Cardiac fibroblast (primary cell): Measurements from ENCODE around the gene PCDHGA5.
A peak's percentile ranks its signal among the peaks of the same experiment; 100 is the strongest.
"Not testable (repeated sequence)": the region's sequence is repeated elsewhere in the genome, so short reads cannot be mapped to it uniquely, and the experiment has no call there.

ENCODE experiments used
- DNase-seq, 2 donors: peaks; one replicate each; pipeline versions ENCODE4 v3.0.0 to v3.0.0-alpha.2; 2010; ENCODE audit warnings: low read depth in 2 of 2
- H3K4me3 ChIP-seq, 2 donors: replicated peaks in 1 of 2; 1 replicate in 1 of 2; 2 replicates in 1 of 2; pipeline ENCODE4 v1.5.1; 2011; ENCODE audit warnings: low read depth in 2 of 2, low read length in 2 of 2, mild to moderate bottlenecking in 2 of 2, moderate library complexity in 1 of 2
- TF ChIP-seq, protein P1 (sequence below): IDR thresholded peaks from one replicate; pipeline ENCODE4 v1.5.1; 2011; ENCODE audit warnings: low read depth, mild to moderate bottlenecking, low read length, inconsistent platforms

The PCDHGA5 gene

DNA sequence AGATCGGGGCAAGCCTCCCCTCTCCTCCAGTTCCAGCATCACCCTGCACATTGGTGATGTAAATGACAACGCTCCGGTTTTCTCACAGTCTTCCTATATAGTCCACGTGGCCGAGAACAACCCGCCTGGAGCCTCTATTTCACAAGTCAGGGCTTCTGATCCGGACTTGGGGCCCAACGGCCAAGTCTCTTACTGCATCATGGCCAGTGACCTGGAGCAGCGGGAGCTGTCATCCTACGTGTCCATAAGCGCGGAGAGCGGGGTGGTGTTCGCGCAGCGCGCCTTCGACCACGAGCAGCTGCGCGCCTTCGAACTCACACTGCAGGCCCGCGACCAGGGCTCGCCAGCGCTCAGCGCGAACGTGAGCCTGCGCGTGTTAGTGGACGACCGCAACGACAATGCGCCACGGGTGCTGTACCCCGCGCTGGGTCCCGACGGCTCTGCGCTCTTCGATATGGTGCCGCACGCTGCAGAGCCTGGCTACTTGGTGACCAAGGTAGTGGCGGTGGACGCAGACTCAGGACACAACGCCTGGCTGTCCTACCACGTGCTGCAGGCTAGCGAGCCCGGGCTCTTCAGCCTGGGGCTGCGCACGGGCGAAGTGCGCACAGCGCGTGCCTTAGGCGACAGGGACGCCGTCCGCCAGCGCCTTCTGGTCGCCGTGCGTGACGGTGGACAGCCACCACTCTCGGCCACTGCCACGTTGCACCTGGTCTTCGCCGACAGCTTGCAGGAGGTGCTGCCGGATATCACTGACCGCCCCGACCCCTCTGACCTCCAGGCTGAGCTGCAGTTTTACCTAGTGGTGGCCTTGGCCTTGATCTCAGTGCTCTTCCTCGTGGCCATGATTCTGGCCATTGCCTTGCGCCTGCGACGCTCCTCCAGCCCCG lies 25.4 kb downstream of the PCDHGA5 start:
- TF ChIP-seq, protein P1, sequence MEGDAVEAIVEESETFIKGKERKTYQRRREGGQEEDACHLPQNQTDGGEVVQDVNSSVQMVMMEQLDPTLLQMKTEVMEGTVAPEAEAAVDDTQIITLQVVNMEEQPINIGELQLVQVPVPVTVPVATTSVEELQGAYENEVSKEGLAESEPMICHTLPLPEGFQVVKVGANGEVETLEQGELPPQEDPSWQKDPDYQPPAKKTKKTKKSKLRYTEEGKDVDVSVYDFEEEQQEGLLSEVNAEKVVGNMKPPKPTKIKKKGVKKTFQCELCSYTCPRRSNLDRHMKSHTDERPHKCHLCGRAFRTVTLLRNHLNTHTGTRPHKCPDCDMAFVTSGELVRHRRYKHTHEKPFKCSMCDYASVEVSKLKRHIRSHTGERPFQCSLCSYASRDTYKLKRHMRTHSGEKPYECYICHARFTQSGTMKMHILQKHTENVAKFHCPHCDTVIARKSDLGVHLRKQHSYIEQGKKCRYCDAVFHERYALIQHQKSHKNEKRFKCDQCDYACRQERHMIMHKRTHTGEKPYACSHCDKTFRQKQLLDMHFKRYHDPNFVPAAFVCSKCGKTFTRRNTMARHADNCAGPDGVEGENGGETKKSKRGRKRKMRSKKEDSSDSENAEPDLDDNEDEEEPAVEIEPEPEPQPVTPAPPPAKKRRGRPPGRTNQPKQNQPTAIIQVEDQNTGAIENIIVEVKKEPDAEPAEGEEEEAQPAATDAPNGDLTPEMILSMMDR, result no peak
- no peak for DNase-seq
- no peak overlapping the region for H3K4me3 ChIP-seq

- H3K4me3 ChIP-seq, result peak within 1 kb of the TSS; percentile 2 to 14
- no peak for DNase-seq
- TF ChIP-seq, protein P1, result peak; percentile 12
Measured at GRCh38 chr5:141392429-141393198, 28.7 kb downstream of the PCDHGA5 start, which contains the start of gene PCDHGA8. PCDHGA8 (plus strand) TSS chr5:141392633; CDS start chr5:141392814, 181 bp downstream.

DNA sequence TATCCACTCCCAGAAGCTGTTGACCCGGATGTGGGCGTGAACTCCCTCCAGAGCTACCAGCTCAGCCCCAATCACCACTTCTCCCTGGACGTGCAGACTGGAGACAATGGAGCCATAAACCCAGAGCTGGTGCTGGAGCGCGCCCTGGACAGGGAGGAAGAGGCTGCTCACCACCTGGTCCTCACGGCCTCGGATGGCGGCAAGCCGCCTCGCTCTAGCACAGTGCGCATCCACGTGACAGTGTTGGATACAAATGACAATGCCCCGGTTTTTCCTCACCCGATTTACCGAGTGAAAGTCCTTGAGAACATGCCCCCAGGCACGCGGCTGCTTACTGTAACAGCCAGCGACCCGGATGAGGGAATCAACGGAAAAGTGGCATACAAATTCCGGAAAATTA lies 29.3 kb downstream of the PCDHGA5 start:
- TF ChIP-seq, protein P1, result no peak
- no peak overlapping the region for H3K4me3 ChIP-seq
- no peak for DNase-seq

- not testable (repeated sequence) for DNase-seq, H3K4me3 ChIP-seq
Measured at GRCh38 chr5:141394401-141395187, 30.6 kb downstream of the PCDHGA5 start.

GRCh38 chr5:141397756-141398551 lies 34.0 kb downstream of the PCDHGA5 start, which contains the start of gene PCDHGB5:
PCDHGB5 (plus strand) TSS chr5:141397947; CDS start chr5:141398128, 181 bp downstream.
- TF ChIP-seq, protein P1, result peak; percentile 67
- DNase-seq, result peak; percentile 75 to 77
- H3K4me3 ChIP-seq, result peak within 1 kb of the TSS; percentile 35 to 46

- TF ChIP-seq, protein P1, result no peak
- DNase-seq, result no peak
- H3K4me3 ChIP-seq, result no peak overlapping the region
Measured at GRCh38 chr5:141398608-141399007, 34.6 kb downstream of the PCDHGA5 start.
